Measurements from ENCODE around the gene GREB1L. TPM values are rescaled to one million over a fixed set of nuclear protein-coding genes. Genes with fewer than 3 reads are reported as not detected.
"Not testable (repeated sequence)": the region's sequence is repeated elsewhere in the genome, so short reads cannot be mapped to it uniquely, and the experiment has no call there.

GREB1L gene
- polyA plus RNA-seq, 3 donors, result 2.3 to 2.8 (median 2.8) TPM

GRCh38 chr18:21262244-21262643 lies 20.2 kb downstream of the GREB1L start:
- DNase-seq (ENCODE audit: low read depth in 3 of 3, low spot score in 2 of 3), result no peak

GRCh38 chr18:21262979-21263378 lies 20.9 kb downstream of the GREB1L start:
- DNase-seq (ENCODE audit: low read depth in 3 of 3, low spot score in 2 of 3), result no peak

- DNase-seq (ENCODE audit: low read depth in 3 of 3, low spot score in 2 of 3), result no peak
Observed at GRCh38 chr18:21264651-21265050, 22.6 kb downstream of the GREB1L start.

GRCh38 chr18:21265971-21266673 lies 24.1 kb downstream of the GREB1L start:
- DNase-seq (ENCODE audit: low read depth in 3 of 3, low spot score in 2 of 3), result no peak

- no peak for DNase-seq (ENCODE audit: low read depth in 3 of 3, low spot score in 2 of 3)
Observed at GRCh38 chr18:21267400-21267799, 25.4 kb downstream of the GREB1L start.

GRCh38 chr18:21269349-21269748 lies 27.3 kb downstream of the GREB1L start:
- DNase-seq (ENCODE audit: low read depth in 3 of 3, low spot score in 2 of 3), result no peak

GRCh38 chr18:21270453-21270852 lies 28.4 kb downstream of the GREB1L start:
- no peak for DNase-seq (ENCODE audit: low read depth in 3 of 3, low spot score in 2 of 3)

- no peak for DNase-seq (ENCODE audit: low read depth in 3 of 3, low spot score in 2 of 3)
Observed at GRCh38 chr18:21272016-21272579, 30.1 kb downstream of the GREB1L start.

GRCh38 chr18:21273568-21273967 lies 31.5 kb downstream of the GREB1L start:
- no peak for DNase-seq (ENCODE audit: low read depth in 3 of 3, low spot score in 2 of 3)

- DNase-seq (ENCODE audit: low read depth in 3 of 3, low spot score in 2 of 3), result no peak
Observed at GRCh38 chr18:21275645-21276044, 33.6 kb downstream of the GREB1L start.

GRCh38 chr18:21277578-21277977 lies 35.5 kb downstream of the GREB1L start:
- no peak for DNase-seq (ENCODE audit: low read depth in 3 of 3, low spot score in 2 of 3)

- not testable (repeated sequence) for DNase-seq (ENCODE audit: low read depth in 3 of 3, low spot score in 2 of 3)
Observed at GRCh38 chr18:21278218-21278617, 36.2 kb downstream of the GREB1L start.

- no peak for DNase-seq (ENCODE audit: low read depth in 3 of 3, low spot score in 2 of 3)
Observed at GRCh38 chr18:21281603-21282002, 39.6 kb downstream of the GREB1L start.

- DNase-seq (ENCODE audit: low read depth in 3 of 3, low spot score in 2 of 3), result no peak
Observed at GRCh38 chr18:21284540-21284939, 42.5 kb downstream of the GREB1L start.

- DNase-seq (ENCODE audit: low read depth in 3 of 3, low spot score in 2 of 3), result no peak
Observed at GRCh38 chr18:21289827-21290226, 47.8 kb downstream of the GREB1L start.

- DNase-seq (ENCODE audit: low read depth in 3 of 3, low spot score in 2 of 3), result no peak
Observed at GRCh38 chr18:21291106-21291505, 49.1 kb downstream of the GREB1L start.

GRCh38 chr18:21293479-21293878 lies 51.4 kb downstream of the GREB1L start:
- no peak for DNase-seq (ENCODE audit: low read depth in 3 of 3, low spot score in 2 of 3)

- DNase-seq (ENCODE audit: low read depth in 3 of 3, low spot score in 2 of 3), result no peak
Observed at GRCh38 chr18:21295101-21295500, 53.1 kb downstream of the GREB1L start.

- no peak for DNase-seq (ENCODE audit: low read depth in 3 of 3, low spot score in 2 of 3)
Observed at GRCh38 chr18:21296045-21296444, 54.0 kb downstream of the GREB1L start.

- DNase-seq (ENCODE audit: low read depth in 3 of 3, low spot score in 2 of 3), result no peak
Observed at GRCh38 chr18:21298351-21298750, 56.3 kb downstream of the GREB1L start.

- DNase-seq (ENCODE audit: low read depth in 3 of 3, low spot score in 2 of 3), result no peak
Observed at GRCh38 chr18:21300035-21300907, 58.2 kb downstream of the GREB1L start.

GRCh38 chr18:21300908-21301200 lies 58.8 kb downstream of the GREB1L start:
- DNase-seq (ENCODE audit: low read depth in 3 of 3, low spot score in 2 of 3), result no peak
